Liver (tissue), 9 donors: ENCODE data around the gene PHYHD1. TPM values are rescaled to one million over a fixed set of nuclear protein-coding genes. Genes with fewer than 3 reads are reported as not detected.

Source experiments
- DNase-seq: peaks from one replicate; pipeline ENCODE4 v3.0.0-alpha.2; 2017; ENCODE audit warnings: low spot score
- H3K27ac ChIP-seq, 2 donors: one replicate each; pipeline ENCODE4 v1.7.0; 2013; ENCODE audit warnings: inconsistent platforms in 2 of 2, low read length in 2 of 2, control low read depth in 1 of 2, low read depth in 1 of 2, mild to moderate bottlenecking in 1 of 2
- H3K27me3 ChIP-seq, 4 donors: one replicate each; pipeline versions ENCODE4 v1.6.1 to v1.7.0; 2013; ENCODE audit warnings: low read length in 3 of 4, inconsistent platforms in 1 of 4, mild to moderate bottlenecking in 1 of 4, moderate library complexity in 1 of 4; ENCODE audit not compliant: control insufficient read depth in 4 of 4, insufficient read depth in 4 of 4
- H3K36me3 ChIP-seq, 4 donors: one replicate each; pipeline versions ENCODE4 v1.6.1 to v1.7.0; 2013; ENCODE audit warnings: low read length in 3 of 4, mild to moderate bottlenecking in 3 of 4, low read depth in 1 of 4, moderate library complexity in 1 of 4; ENCODE audit not compliant: control insufficient read depth in 4 of 4, insufficient read depth in 3 of 4
- H3K4me1 ChIP-seq, 4 donors: one replicate each; pipeline versions ENCODE4 v1.6.1 to v1.7.0; 2013; ENCODE audit warnings: low read length in 3 of 4, mild to moderate bottlenecking in 3 of 4, moderate library complexity in 1 of 4; ENCODE audit not compliant: control insufficient read depth in 4 of 4, insufficient read depth in 4 of 4
- H3K4me3 ChIP-seq, 3 donors: one replicate each; pipeline versions ENCODE4 v1.6.1 to v1.7.0; 2013; ENCODE audit warnings: low read length in 3 of 3, control low read depth in 1 of 3, low read depth in 1 of 3, mild to moderate bottlenecking in 1 of 3
- H3K9ac ChIP-seq, 2 donors: one replicate each; pipeline ENCODE4 v1.7.0; 2013; ENCODE audit warnings: low read length in 2 of 2, mild to moderate bottlenecking in 2 of 2, moderate library complexity in 2 of 2, control low read depth in 1 of 2, low read depth in 1 of 2
- H3K9me3 ChIP-seq, 4 donors: one replicate each; pipeline versions ENCODE4 v1.6.1 to v1.7.0; 2013; ENCODE audit warnings: low read length in 3 of 4; ENCODE audit not compliant: control insufficient read depth in 4 of 4
- ATF3 ChIP-seq: IDR thresholded peaks from 2 replicates; pipeline ENCODE4 v1.6.1; 2016; ENCODE audit warnings: antibody characterized with exemption
- CTCF ChIP-seq: fragments of 150-350 bp; IDR thresholded peaks from 2 replicates; pipeline ENCODE4 v1.5.1; 2017; ENCODE audit warnings: improper control_type of control experiment, low read depth, low read length; ENCODE audit not compliant: missing input control
- EGR1 ChIP-seq, 2 donors: IDR thresholded peaks; 2 replicates each; pipeline ENCODE4 v1.6.1; 2016 to 2018; ENCODE audit warnings: antibody characterized with exemption in 2 of 2, low read depth in 2 of 2
- FOXA1 ChIP-seq: IDR thresholded peaks from 2 replicates; pipeline ENCODE4 v1.6.1; 2016; ENCODE audit warnings: antibody characterized with exemption
- FOXA2 ChIP-seq: IDR thresholded peaks from 2 replicates; pipeline ENCODE4 v1.6.1; 2016; ENCODE audit warnings: antibody characterized with exemption
- GABPA ChIP-seq, 2 donors: IDR thresholded peaks in 1 of 2; conservative IDR thresholded peaks in 1 of 2; 2 replicates each; pipeline ENCODE4 v1.6.1; 2016; ENCODE audit warnings: antibody characterized with exemption in 2 of 2, mild to moderate bottlenecking in 1 of 2, moderate library complexity in 1 of 2
- HNF4A ChIP-seq, 2 donors: conservative IDR thresholded peaks; 2 replicates each; pipeline ENCODE4 v1.6.1; 2016; ENCODE audit warnings: antibody characterized with exemption in 2 of 2, mild to moderate bottlenecking in 2 of 2
- HNF4G ChIP-seq: IDR thresholded peaks from 2 replicates; pipeline ENCODE4 v1.6.1; 2016; ENCODE audit warnings: antibody characterized with exemption
- JUND ChIP-seq, 2 donors: IDR thresholded peaks; 2 replicates each; pipeline ENCODE4 v1.6.1; 2016; ENCODE audit warnings: antibody characterized with exemption in 2 of 2
- MAX ChIP-seq: IDR thresholded peaks from 2 replicates; pipeline ENCODE4 v1.6.1; 2016; ENCODE audit warnings: antibody characterized with exemption
- NR2F2 ChIP-seq: IDR thresholded peaks from 2 replicates; pipeline ENCODE4 v1.6.1; 2016; ENCODE audit warnings: antibody characterized with exemption
- RAD21 ChIP-seq, 2 donors: IDR thresholded peaks; 2 replicates each; pipeline ENCODE4 v1.6.1; 2016; ENCODE audit warnings: antibody characterized with exemption in 2 of 2, mild to moderate bottlenecking in 2 of 2
- REST ChIP-seq: IDR thresholded peaks from 2 replicates; pipeline ENCODE4 v1.6.1; 2016; ENCODE audit warnings: antibody characterized with exemption, mild to moderate bottlenecking
- RXRA ChIP-seq, 2 donors: IDR thresholded peaks; 2 replicates each; pipeline ENCODE4 v1.6.1; 2017 to 2018; ENCODE audit warnings: antibody characterized with exemption in 2 of 2, mild to moderate bottlenecking in 1 of 2
- SP1 ChIP-seq: IDR thresholded peaks from 2 replicates; pipeline ENCODE4 v1.6.1; 2018; ENCODE audit warnings: antibody characterized with exemption, mild to moderate bottlenecking
- TAF1 ChIP-seq: conservative IDR thresholded peaks from 2 replicates; pipeline ENCODE4 v1.6.1; 2016; ENCODE audit warnings: antibody characterized with exemption, mild to moderate bottlenecking
- YY1 ChIP-seq: IDR thresholded peaks from 2 replicates; pipeline ENCODE4 v1.6.1; 2016; ENCODE audit warnings: antibody characterized with exemption, mild to moderate bottlenecking
- ZBTB33 ChIP-seq: IDR thresholded peaks from 2 replicates; pipeline ENCODE4 v1.6.1; 2016; ENCODE audit warnings: antibody characterized with exemption
- WGBS: extraction: QIAGEN DNeasy Blood & Tissue Kit; methylation state at CpG from one replicate; pipeline ENCODE4 v1.1.7; 2013; 5-methylcytosine and 5-hydroxymethylcytosine counted together
- polyA plus RNA-seq, 2 donors: library from polyadenylated mRNA; stranded (reverse) in 1 of 2; unstranded in 1 of 2; fragments of 200-250 nt in 1 of 2; fragments of >200 nt in 1 of 2; fragmentation: Nextera tagmentation in 1 of 2; extraction: Ambion mirVana in 1 of 2; gene quantifications; one replicate each; pipeline versions ENCODE4 v1.2.1 to v1.2.3, GENCODE V29; 2013 to 2015
- total RNA-seq, 2 donors: library from RNA; depleted of rRNA; stranded (reverse); fragments of >200 nt; gene quantifications; one replicate each; pipeline ENCODE4 v1.2.3, GENCODE V29; 2014
- donor health status: healthy.
- donor health status: healthy.
- donor health status: healthy.
- donor health status: healthy.
- donor health status: healthy.

Gene PHYHD1
- total and polyA plus RNA-seq, 4 donors, result 9.2 to 72.8 (median 31.3) TPM

GRCh38 chr9:128987805-128988204 lies 67.0 kb downstream of the PHYHD1 start:
- Histone ChIP-seq H3K4me1 (no peaks in the 10 kb centered on the region), H3K36me3 (peaks cover 22 to 68% (median 45%) of the 10 kb centered on the region in 4 donors), H3K27me3 (no peaks in the 10 kb centered on the region), H3K9ac (no peak overlapping the region), H3K4me3 (no peak overlapping the region), H3K9me3 (no peaks in the 10 kb centered on the region), H3K27ac (no peak overlapping the region)
- no peak for DNase-seq
- 97% methylated on average over 5 of the region's 5 CpGs for WGBS
- TF ChIP-seq SP1 (no peak), ZBTB33 (no peak), CTCF (no peak), EGR1 (IDR thresholded peaks at IDR 0.05; ENCODE audit: low read depth in 2 of 2) (no peak), HNF4A (conservative IDR thresholded peaks at IDR 0.05) (no peak), FOXA1 (no peak), REST (no peak), YY1 (no peak), ATF3 (no peak), HNF4G (no peak), TAF1 (no peak), JUND (IDR thresholded peaks at IDR 0.05) (no peak), RXRA (IDR thresholded peaks at IDR 0.05) (no peak), FOXA2 (no peak), GABPA (IDR thresholded peaks at IDR 0.05 in 1 of 2, conservative IDR thresholded peaks at IDR 0.05 in 1 of 2) (no peak), RAD21 (IDR thresholded peaks at IDR 0.05) (no peak), NR2F2 (no peak), MAX (no peak)

Other genes starting within 250 kb of the PHYHD1 start
- gene SET, start 231.8 kb upstream of the PHYHD1 start, total RNA-seq, result 10 to 100 TPM; 79.9 to 95.6 TPM
- 10 to 100 TPM; 58.2 to 58.8 TPM for gene SET, start 231.8 kb upstream of the PHYHD1 start, polyA plus RNA-seq
- 1 to 10 TPM; 2.0 to 4.2 TPM for gene PKN3, start 218.5 kb upstream of the PHYHD1 start, total RNA-seq
- gene PKN3, start 218.5 kb upstream of the PHYHD1 start, polyA plus RNA-seq, result 1 to 10 TPM in 1 of 2 donors, under 1 TPM in 1; 0.61 to 1.1 TPM
- 10 to 100 TPM; 24.7 to 29.7 TPM for gene ZDHHC12, start 196.9 kb upstream of the PHYHD1 start, total RNA-seq
- gene ZDHHC12, start 196.9 kb upstream of the PHYHD1 start, polyA plus RNA-seq, result 10 to 100 TPM; 30.9 to 48.2 TPM
- 10 to 100 TPM; 20.0 to 29.1 TPM for gene ZER1, start 149.1 kb upstream of the PHYHD1 start, total RNA-seq
- 10 to 100 TPM in 1 of 2 donors, 1 to 10 TPM in 1; 7.6 to 11.7 TPM for gene ZER1, start 149.1 kb upstream of the PHYHD1 start, polyA plus RNA-seq
- 10 to 100 TPM in 1 of 2 donors, 1 to 10 TPM in 1; 6.3 to 11.7 TPM for gene TBC1D13, start 133.7 kb upstream of the PHYHD1 start, total RNA-seq
- 1 to 10 TPM; 7.4 to 8.6 TPM for gene TBC1D13, start 133.7 kb upstream of the PHYHD1 start, polyA plus RNA-seq
- 10 to 100 TPM; 11.3 to 17.9 TPM for gene ENDOG, start 102.5 kb upstream of the PHYHD1 start, total RNA-seq
- 10 to 100 TPM; 12.2 to 25.0 TPM for gene ENDOG, start 102.5 kb upstream of the PHYHD1 start, polyA plus RNA-seq
- gene SPOUT1, start 91.2 kb upstream of the PHYHD1 start, total RNA-seq, result 10 to 100 TPM in 1 of 2 donors, 1 to 10 TPM in 1; 9.0 to 13.7 TPM
- 10 to 100 TPM; 15.3 to 30.1 TPM for gene SPOUT1, start 91.2 kb upstream of the PHYHD1 start, polyA plus RNA-seq
- 1 to 10 TPM; 6.9 to 8.1 TPM for gene KYAT1, start 39.0 kb upstream of the PHYHD1 start, total RNA-seq
- 1 to 10 TPM; 3.8 to 8.0 TPM for gene KYAT1, start 39.0 kb upstream of the PHYHD1 start, polyA plus RNA-seq
- gene LRRC8A, start 38.8 kb upstream of the PHYHD1 start, total RNA-seq, result 10 to 100 TPM; 15.8 to 22.8 TPM
- 10 to 100 TPM; 14.6 to 19.9 TPM for gene LRRC8A, start 38.8 kb upstream of the PHYHD1 start, polyA plus RNA-seq
- 10 to 100 TPM; 10.0 to 13.4 TPM for gene DOLK, start 26.6 kb downstream of the PHYHD1 start, total RNA-seq
- 10 to 100 TPM in 1 of 2 donors, 1 to 10 TPM in 1; 9.5 to 15.3 TPM for gene DOLK, start 26.6 kb downstream of the PHYHD1 start, polyA plus RNA-seq
- 10 to 100 TPM; 31.4 to 34.7 TPM for gene NUP188, start 26.7 kb downstream of the PHYHD1 start, total RNA-seq
- gene NUP188, start 26.7 kb downstream of the PHYHD1 start, polyA plus RNA-seq, result 1 to 10 TPM; 6.9 to 7.0 TPM
- 10 to 100 TPM; 22.6 to 26.9 TPM for gene SH3GLB2, start 107.3 kb downstream of the PHYHD1 start, total RNA-seq
- 10 to 100 TPM in 1 of 2 donors, 1 to 10 TPM in 1; 5.0 to 14.0 TPM for gene SH3GLB2, start 107.3 kb downstream of the PHYHD1 start, polyA plus RNA-seq
- gene MIGA2, start 115.6 kb downstream of the PHYHD1 start, total RNA-seq, result 10 to 100 TPM; 22.8 to 42.6 TPM
- 10 to 100 TPM in 1 of 2 donors, 1 to 10 TPM in 1; 8.0 to 11.1 TPM for gene MIGA2, start 115.6 kb downstream of the PHYHD1 start, polyA plus RNA-seq
- gene DOLPP1, start 160.1 kb downstream of the PHYHD1 start, total RNA-seq, result 10 to 100 TPM; 15.3 to 15.6 TPM
- gene DOLPP1, start 160.1 kb downstream of the PHYHD1 start, polyA plus RNA-seq, result 10 to 100 TPM; 14.6 to 14.8 TPM
- 100 to 1,000 TPM in 1 of 2 donors, 10 to 100 TPM in 1; 33.8 to 121 TPM for gene CRAT, start 189.8 kb downstream of the PHYHD1 start, total RNA-seq
- 100 to 1,000 TPM in 1 of 2 donors, 10 to 100 TPM in 1; 69.8 to 108 TPM for gene CRAT, start 189.8 kb downstream of the PHYHD1 start, polyA plus RNA-seq
- 10 to 100 TPM; 27.6 to 42.6 TPM for gene PTPA, start 190.4 kb downstream of the PHYHD1 start, total RNA-seq
- gene PTPA, start 190.4 kb downstream of the PHYHD1 start, polyA plus RNA-seq, result 10 to 100 TPM; 34.1 to 66.0 TPM